ENCODE measurements around the gene SCN2A.
"Not testable (repeated sequence)": the region's sequence is repeated elsewhere in the genome, so short reads cannot be mapped to it uniquely, and the experiment has no call there.

The SCN2A gene

DNA sequence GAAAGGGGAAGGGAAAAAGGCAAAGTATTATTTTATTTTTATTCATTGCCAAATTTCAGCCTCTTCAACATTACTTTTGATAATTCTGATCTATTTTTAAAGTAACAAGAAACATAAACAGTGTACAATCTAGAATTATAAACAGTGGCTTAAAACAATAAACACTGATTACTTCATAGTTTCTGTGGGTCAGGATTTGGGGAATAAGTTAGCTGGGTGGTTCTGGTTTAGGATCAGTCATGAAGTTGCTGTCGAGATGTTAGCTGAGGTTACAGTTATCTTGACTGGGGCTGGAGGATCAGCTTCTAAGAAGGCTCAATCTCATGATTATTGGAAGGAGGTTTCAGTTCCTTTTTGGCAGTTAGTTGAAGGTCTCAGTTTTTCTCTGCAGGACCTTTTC, 109.2 kb downstream of the SCN2A start:
- FAIRE-seq, result no peak

DNA sequence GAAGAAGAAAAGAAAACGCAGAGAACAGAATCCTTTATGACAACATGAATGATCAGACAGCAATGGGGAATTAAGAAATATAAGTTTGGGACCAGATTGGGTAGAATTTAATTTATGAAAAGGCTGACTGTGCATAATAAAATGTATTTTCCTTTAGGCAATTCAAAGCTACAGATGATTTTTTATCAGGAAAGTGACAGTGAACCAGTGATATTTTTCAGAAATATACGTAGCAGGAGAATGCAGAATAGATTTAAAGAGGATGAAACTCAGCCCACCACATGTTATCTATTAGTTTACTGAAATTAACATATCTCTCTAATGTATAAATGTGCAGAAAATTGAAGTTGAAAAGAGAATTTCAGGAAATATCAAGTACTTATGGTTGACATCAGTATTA, 110.0 kb downstream of the SCN2A start:
- no peak for FAIRE-seq

DNA sequence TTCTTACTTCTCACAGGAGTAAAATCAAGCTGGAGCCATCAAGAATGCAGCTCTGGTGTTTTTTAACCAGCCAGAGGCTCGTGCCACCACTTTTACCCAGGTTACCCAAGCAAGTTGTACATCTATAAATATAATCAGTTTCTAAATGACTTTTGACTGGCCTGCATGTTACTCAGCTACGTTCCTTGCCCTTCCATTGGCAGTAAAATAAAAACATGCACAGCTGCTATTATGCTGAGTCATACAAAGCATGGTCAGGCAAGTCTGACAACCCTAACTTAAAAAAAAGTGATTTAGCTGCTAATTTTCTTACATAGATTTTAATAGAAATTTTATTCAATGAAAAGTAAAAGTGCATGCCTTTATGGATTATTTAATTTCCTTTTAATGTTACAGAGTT, 118.5 kb downstream of the SCN2A start:
- FAIRE-seq, result no peak

DNA sequence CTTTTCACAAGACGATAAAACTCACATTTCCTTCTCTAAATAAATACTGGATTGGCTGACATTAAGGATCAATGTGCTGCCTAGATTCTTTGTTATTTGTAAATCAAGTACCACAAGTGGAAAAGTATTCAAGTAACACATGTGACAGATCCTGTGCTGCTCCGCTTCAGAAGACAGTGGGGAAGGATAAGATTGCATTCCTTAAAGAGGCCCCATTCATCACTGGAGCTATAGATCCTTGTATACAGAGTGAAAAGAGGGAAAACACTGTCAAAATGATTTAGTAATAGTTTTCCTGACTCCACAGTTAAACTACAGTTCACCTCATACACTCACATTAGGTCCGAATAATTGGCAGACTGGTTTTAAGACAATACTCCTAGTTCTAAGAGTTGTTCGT, 122.3 kb downstream of the SCN2A start:
- no peak for FAIRE-seq

DNA sequence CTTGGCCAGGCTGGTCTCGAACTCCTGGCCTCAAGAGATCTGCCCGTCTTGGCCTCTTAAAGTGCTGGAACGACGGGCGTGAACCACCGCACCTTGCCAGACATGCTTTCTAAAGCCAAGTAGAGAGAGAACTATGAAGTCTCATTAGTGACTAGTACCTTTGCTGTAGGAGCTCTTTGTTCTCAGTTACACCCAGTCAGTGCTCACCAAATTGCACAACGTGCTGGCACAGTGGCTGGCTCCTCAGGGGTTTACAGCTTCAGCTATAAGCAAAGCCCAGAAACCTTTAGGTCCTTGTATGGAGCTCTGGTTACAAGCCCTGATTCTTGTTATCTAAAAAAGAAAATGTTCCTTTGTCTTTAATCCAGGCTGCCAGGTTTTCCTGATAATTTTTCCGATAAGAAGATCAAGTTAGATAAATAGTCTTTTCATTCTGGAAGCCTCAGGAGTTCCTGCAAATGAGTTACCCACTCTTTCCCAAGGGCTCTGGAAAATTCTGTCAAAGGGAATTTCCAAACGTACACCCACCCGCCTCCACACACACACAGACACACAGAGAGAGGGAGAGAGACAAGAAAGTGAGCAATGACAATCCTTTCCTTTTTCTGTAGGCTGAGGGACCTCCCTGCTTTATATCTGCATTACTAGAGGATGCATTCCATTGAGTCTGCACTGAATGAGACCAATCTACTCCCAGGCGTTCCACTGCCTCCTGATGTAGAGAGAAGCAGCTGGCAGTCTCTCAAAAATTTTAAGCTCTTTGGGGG, 130.1 kb downstream of the SCN2A start:
- FAIRE-seq, result no peak

DNA sequence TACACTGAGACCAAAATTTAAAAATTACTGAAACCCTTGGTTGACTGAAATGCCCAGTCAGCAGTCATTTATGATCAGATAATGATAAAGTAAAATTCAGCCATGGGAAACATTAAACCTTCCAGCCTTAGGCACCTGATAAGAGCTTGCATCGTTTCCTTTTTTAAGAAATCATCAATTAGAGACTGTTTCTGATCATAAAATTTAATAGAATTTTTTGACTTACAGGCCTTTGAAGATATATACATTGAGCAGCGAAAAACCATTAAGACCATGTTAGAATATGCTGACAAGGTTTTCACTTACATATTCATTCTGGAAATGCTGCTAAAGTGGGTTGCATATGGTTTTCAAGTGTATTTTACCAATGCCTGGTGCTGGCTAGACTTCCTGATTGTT, 130.7 kb downstream of the SCN2A start:
- no peak for FAIRE-seq

DNA sequence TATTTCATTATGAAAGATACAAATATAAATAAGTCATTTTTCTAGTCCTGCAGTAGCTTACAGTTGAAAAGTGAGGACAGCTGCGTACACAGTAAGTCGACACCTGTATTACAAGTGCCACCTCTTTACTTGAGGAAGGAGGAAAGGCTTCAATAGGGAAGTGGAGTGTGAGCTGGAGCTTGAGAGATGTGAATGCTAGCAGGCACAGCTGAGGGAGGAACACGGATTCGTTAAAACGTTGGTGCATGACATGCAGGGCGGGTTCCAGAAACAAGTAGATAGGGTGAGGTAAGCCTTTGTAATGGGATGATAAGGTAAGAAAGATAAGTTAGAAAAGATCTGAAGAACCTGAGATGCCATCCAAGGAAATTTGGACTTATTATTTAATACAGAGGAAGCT, 132.1 kb downstream of the SCN2A start:
- FAIRE-seq, result no peak

DNA sequence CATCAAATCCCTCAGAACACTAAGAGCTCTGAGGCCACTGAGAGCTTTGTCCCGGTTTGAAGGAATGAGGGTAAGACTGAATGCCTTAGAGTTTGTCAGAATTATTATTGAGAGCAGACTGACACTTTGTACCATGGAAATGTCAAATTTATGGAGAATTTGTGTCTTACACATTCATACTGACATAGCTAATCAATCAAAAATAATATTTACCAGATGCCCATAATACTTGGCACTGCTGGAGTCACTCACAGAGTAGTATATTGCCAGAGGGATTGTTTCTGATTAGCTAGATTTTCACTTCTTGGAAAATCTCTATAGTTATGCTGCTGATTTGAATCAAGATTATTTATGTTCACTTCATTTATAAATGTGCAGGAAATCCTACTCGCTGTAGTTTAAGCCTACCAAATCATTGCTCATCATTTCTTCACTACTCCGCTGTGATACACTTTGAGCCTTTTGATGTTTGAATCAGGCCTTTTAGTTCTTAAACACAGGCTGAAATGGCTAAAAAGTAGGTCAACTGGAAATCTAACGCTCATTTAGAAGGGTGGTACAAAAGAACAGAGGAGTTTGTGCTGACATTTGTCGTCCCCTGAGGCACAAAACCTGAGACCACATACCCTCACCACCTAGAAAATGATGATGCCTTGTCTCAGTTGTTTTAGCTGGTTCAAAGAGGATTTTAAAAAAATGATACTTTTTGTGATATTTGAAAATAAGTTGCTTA, 134.2 kb downstream of the SCN2A start:
- no peak for FAIRE-seq

DNA sequence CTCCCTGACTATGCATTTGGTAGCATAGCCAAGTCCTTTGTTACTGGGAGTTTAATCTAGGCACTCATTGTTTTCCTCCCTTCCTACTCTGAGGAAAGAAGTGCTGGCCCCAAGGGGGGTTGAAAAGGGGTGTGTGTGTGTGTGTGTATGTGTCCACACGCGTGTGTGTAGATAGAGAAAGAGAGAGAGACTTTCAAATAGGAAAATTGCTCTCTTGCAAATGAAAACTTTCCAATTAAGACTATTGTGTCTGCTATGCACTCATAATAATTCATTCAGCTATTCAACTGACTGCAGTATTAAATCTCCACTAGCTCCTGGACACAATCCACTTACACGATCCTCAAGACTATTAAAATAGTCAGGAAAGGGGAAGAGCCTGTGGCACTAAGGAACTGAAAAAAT, 137.4 kb downstream of the SCN2A start:
- FAIRE-seq, result no peak

DNA sequence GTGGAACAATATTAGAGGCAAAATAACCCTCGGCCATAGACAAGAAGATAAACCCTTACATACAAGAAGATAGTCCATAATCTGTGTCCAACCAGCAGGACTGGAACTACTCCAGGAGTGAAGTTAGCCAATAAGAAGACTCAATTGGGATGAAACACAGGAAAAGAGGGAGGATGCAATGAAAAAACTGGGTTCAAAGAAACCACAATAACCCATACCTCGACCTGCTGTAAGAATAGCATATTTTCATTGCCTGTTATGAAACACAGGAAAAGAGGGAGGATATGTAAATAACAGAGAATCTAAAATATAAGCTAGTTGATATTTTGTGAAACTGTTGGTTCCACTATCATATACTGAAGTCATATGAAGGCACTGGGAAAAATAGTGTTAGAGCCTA, 143.1 kb downstream of the SCN2A start:
- no peak for FAIRE-seq

DNA sequence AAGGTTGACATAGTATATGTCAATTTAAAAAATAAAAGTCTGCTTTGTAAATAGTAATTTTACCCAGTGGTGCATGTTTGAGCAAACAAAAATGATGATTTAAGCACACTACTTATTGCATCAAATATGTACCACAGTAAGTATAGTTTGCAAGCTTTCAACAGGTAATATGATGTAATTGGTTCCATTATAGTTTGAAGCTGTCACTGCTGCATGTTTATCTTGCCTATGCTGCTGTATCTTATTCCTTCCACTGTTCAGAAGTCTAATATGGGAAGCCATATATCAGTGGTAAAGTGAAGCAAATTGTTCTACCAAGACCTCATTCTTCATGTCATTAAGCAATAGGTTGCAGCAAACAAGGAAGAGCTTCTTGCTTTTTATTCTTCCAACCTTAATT, 151.7 kb downstream of the SCN2A start:
- no peak for FAIRE-seq

DNA sequence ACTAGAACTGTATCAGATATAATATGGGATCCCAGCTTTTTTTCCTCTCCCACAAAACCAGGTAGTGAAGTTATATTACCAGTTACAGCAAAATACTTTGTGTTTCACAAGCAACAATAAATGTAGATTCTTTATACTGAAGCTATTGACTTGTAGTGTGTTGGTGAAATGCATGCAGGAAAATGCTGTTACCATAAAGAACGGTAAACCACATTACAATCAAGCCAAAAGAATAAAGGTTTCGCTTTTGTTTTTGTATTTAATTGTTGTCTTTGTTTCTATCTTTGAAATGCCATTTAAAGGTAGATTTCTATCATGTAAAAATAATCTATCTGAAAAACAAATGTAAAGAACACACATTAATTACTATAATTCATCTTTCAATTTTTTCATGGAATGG, 152.6 kb downstream of the SCN2A start:
- FAIRE-seq, result no peak

DNA sequence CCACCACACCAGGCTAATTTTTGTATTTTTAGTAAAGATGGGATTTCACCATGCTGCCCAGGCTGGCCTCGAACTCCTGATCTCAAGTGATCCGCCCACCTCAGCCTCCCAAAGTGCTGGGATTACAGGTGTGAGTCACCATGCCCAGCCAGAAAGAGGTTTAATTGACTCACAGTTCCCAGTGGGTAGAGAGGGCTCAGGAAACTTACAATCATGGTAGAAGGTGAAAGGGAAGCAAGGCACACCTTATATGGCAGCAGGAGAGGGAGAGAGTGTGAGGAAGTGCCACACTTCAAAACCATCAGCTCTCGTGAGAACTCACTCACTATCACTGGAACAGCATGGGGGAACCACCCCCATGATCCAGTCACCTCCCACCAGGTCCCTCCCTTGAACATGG, 159.4 kb downstream of the SCN2A start:
- not testable (repeated sequence) for FAIRE-seq

DNA sequence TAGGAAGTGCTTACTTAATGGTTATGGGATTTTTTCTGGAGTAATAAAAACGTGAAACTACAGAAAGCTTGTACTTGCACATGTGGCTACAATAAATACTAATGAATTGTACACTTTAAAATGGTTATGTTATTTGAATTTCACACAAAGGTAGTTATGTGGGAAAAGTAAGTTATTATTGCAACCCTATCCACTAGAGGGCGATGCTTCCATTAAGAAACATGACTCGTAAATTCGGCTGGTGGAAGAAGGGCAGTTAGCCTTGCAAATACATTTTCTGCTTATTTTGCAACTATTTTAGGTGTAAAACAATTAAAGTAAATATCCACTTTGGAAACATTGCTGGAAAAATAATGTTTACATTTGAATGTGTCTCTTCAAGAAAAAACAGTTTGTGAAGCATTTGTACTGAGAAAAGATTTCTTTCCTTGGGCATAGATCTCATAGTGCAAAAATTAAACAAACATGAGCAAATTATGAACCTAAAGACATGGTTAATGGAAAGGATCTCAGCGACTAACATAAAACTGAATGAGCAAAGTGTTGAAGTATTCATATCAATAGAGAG, 162.2 kb downstream of the SCN2A start:
- peak; percentile 92 for FAIRE-seq

DNA sequence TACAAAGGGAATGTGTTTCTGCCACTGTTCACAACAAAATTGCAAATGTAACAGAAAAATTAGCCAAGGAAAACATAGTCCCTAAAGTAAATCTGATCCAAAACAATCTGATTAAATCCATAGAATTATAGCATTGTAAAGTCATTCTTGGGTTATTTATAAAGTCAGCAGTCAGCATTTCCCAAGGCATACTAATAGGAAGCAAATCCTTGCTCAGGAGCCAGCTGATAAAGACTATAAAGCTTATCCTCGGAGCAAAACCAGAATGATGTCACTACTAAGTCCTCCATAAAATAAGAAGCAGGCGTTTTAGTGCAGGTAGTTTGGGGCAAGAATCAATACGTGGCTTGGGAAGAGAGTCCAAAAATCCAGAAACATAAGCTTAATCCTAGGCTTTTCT, 162.9 kb downstream of the SCN2A start:
- no peak for FAIRE-seq

DNA sequence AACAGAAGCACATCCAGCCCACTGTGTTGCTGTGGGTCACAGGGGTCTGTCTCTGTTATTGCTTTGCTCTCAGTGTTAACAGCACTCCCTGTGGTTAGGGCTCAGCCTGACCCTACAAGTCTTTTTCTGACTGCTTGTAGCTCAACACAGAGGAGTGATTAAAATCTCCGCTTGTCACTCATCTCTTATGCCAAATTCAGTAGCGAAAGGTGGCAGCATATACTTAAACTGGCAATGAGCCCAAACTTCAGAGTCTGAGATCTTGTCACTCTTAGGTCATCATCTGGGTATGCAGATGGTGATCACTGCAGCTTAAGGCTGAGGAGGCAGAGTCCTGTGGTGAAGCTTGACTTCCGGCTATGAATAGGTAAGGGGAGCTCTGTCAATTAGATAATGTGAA, 167.0 kb downstream of the SCN2A start:
- no peak for FAIRE-seq

DNA sequence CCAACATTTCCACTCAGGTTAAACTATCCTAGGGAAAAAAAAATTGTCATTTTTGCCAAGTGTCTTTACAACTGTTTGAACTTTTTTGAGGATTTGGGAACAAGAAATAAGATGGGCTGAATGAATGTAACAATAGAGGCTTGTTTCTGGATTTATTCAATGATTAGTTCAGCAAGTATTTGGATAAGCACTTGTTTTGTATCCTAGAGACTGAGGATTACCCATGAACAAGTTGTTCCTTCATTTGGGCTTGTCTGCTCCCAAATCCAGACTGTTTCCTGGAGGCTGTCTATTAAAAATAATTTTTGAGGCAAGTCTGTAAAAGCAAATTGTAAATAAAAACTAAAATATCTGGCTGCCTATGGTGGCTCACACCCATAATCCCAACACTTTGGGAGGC, 168.3 kb downstream of the SCN2A start:
- FAIRE-seq, result no peak

DNA sequence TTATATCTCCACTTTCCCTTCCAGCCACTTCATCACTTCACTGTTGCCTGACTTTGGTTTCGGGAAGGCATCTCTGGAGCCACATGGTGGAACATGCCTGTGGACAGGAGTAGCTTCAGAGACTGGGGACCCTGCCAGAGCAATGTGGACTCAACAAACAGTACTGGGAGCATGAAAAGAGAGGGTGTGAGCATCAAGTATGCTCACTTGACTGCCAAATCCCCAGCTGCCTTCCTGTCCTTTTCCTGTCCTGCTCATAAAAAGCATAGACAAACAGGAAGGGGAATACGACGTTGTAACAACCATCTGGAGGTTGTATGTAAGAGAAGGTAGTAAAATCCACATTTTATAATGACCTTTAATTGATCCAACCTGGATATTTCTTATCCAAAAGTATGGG, 169.0 kb downstream of the SCN2A start:
- FAIRE-seq, result no peak

DNA sequence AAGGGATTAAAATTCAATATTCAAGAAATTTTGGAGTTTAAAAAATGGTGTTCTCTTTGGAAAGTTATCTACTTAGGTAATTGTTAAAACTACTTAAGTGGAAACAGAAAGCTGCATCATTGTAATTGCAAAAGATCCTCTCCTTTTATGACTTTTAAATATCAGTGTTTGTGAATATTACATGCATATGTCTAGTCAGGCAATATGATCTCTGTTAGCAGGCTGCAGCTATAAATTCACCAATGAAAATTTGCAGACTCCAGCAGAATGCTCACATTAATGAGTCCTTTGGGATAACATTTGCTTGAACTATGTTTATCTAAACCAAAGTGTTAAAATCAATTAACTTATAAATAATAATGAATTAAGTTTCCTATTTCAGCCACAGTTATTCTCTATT, 171.1 kb downstream of the SCN2A start:
- FAIRE-seq, result no peak

DNA sequence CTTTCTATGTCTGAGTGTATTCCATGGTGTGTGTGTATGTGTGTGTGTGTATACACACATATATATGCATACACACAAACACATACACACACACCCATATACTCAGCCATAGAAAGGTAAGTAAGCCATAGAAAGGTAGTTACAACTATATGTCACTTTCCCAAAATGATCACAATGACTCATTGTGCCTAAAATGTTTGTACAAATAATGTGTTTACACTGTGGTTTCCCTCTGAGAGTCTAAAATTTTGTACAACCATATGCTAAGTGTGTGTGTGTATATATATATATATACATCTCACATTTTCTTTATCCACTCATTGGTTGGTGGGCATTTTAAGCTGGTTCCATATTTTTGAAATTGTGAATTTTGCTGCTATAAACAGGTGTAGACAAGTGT, 175.0 kb downstream of the SCN2A start:
- FAIRE-seq, result no peak

DNA sequence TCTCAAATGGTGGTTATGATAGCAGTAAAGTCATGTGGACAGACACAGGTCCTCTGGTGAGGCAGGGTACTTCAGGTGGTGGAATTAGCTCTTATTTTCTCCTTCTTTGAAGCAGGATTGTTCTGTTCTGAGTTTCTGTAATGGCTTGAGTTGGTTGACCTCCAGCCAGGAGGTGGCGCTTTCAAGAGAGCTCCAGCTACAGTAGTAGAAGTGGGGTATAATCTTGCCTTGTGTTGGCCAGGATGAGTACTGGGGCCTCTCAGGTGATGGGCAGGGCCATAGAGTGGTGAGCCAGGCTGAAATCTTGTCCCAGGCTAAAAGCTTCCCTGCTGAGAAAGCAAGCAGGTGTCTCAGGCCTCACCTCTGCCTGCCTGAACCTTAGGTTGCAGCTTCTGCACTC, 177.8 kb downstream of the SCN2A start:
- FAIRE-seq, result no peak

DNA sequence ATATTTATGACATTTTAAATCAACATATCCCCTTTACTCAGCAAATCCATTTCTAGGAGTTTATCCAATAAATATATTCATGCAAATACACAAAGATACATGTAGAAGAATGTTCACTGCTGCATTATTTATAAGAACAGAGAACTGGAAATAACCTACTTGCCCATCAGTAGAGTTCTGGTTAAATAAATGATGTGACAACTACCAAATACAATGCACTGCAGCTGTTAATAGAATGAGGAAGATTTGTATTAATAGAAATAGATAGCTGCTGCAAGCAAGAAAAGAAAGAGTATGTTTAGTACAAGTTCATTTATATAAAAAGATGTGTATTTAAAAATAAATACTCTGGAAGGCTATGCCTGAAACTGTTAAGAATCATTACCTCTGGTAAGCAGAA, 181.0 kb downstream of the SCN2A start:
- FAIRE-seq, result no peak

DNA sequence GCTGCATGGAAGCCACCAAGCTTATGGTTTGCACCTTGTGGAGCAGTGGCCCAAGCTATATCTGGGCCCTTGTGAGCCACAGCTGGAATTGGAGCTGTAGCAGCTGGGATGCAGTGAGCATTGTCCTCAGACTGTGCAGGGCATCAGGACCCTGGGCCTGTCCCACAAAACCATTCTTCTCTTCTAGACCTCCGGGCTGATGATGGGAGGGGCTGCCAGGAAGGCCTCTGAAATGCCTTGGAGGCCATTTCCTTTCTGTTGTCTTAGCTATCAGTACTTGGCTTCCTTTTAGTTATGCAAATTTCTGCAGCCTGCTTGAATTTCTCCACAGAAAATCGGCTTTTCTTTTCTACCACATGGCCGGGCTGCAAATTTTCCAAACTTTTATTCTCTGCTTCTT, 183.9 kb downstream of the SCN2A start:
- no peak for FAIRE-seq

DNA sequence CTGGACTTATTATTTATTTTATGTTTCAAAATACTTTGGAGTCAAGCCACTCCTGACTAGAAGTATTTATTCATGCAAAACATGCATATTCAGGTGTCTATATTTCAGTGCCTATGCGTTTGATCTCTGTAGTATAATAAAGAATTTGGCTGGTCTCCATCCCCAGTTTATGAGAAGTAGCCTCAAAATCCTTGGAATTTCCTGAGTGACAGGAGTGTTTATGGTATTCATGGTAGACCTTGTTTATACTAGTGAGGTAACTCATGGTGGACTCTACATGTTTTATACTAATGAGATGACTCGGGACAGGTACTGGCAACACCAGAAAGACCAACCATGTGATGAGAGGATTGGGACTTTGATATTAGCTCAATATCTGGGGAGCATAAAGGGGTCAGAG, 186.3 kb downstream of the SCN2A start:
- no peak for FAIRE-seq

DNA sequence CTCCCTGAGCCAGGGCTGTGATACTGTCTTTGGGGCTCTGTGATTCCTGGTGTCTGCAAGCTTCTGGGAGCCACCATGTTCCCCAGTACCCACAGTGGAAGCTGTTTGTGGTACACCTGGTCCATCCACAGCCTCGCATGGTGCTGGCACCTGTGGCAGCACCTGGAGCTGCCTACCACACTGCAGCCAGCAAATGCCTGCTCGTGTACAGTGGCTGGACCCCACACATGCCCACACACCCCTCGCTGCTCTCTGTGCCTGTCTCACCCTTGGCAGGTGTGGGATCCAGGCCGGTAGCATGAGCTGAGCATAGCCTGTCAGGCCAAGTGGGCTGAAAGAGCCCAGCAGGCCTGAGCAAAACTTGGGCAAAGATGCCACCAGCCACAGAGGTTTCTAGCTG, 188.5 kb downstream of the SCN2A start:
- no peak for FAIRE-seq

All from G401.6 (cell line).